B cell (primary cell): ENCODE data around the gene PXDC1.

Source experiments
- CTCF ChIP-seq: fragments of 200-600 bp; IDR thresholded peaks from one replicate; pipeline ENCODE4 v1.8.0; 2022; ENCODE audit warnings: antibody characterized with exemption, mild to moderate bottlenecking
- EZH2 ChIP-seq: IDR thresholded peaks from 2 replicates; pipeline ENCODE4 v1.6.1; 2012; ENCODE audit warnings: borderline replicate concordance, low read depth, mild to moderate bottlenecking, moderate library complexity, low read length; ENCODE audit not compliant: insufficient read depth, poor library complexity, severe bottlenecking

- TF ChIP-seq CTCF (no peak), EZH2 (no peak)
Observed at GRCh38 chr6:3745566-3746118, 5.9 kb downstream of the PXDC1 start.
